Measurements from ENCODE around the gene SYNE3.

SYNE3 gene

GRCh38 chr14:95478309-95478708, 38.1 kb downstream of the SYNE3 start:
- DNase-seq (ENCODE audit: extremely low spot score, insufficient read length, low read depth), result no peak
- FAIRE-seq, result no peak

DNA sequence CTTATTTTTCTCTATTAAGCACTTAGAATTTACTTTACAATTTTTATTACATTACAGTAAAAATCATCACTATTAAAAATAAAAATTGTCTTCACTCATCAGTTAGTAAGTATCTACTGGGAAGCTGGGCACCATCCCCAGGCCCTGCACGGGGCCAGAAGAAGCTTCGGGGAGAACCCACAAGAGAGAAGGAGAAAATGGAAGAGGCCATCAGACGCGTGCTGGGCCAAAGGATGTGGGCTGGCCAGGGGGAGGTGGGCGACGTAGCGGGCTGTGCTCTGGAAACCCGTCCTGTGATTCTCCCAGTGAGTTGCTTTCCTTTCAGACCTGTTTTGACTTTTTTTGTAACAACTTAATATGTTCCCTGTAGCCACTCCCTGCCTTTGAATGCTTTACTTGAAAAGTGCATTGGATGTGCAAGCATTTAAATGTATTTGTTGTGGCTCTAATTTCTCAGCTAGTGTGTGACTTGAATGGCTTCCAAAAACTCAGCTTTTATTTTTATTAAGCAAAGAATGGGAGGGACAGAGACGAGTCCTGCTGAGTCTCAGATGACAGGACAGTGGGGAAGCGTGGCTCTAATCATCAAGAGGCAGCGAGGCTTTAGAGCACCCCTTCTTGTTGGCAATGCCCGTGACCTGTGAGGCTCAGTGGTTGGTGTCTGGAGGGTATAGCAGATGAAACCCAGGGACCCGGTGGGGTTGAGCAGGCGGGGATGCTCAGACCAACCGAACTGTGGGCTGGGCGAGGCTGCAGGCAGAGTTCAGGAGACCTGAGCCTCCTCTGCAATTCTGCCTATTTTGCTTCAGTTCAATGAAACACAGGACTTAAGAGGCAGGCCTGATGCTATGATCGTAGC, 38.8 kb downstream of the SYNE3 start:
- FAIRE-seq (no peak), DNase-seq (ENCODE audit: extremely low spot score, insufficient read length, low read depth) (no peak)

DNA sequence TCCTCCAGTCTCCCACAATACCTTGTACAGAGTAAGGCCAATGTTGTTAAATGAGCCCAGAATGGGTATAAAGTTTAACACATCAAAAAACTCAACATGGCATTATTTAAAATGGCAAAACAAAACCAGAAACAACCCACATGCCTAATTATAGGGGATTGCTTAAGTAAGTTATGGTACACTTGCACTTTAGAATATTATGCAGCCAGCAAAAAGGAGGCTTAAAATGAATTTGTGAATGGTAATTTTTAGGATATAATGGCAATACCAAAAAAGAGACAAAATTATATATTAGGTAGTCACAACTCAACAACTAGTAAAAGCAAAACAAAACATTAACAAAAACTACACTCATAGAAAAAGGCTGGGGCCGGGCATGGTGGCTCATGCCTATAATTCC, 39.7 kb downstream of the SYNE3 start:
- DNase-seq (ENCODE audit: extremely low spot score, insufficient read length, low read depth) (no peak), FAIRE-seq (no peak)

DNA sequence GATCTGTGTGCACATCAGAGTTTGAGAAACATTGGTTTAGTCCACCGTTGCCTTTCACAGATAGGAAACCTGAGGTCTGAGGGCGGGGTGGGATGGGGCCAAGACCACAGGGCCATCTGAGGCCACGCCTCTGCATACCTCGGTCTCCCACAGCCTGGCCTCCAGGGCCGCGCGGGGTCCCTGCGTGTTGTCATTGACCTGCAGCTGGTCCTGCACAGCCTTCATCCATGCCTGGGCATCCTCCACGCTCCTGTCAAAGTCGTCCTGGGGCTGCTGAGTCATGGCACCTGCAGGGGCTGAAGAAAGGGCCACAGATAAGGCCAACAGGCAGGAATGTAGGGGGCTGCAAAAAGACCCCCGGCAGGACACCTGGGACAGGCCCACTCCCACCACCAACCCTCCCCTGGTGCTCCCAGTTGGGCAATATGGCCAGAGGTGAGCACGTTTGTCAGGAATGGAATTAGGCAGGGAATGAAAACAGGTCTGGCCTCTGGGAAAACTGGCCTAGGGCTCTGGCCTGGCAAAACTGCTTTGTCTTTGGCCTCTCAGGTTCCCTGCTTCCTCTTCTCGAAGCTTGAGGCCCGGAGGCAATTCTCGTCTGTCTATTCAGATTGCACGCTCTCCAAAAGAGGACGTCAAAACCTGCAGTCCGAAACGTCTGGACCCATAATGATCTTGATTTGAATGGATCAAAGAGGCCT, 40.8 kb downstream of the SYNE3 start:
- FAIRE-seq, result no peak
- no peak for DNase-seq (ENCODE audit: extremely low spot score, insufficient read length, low read depth)

DNA sequence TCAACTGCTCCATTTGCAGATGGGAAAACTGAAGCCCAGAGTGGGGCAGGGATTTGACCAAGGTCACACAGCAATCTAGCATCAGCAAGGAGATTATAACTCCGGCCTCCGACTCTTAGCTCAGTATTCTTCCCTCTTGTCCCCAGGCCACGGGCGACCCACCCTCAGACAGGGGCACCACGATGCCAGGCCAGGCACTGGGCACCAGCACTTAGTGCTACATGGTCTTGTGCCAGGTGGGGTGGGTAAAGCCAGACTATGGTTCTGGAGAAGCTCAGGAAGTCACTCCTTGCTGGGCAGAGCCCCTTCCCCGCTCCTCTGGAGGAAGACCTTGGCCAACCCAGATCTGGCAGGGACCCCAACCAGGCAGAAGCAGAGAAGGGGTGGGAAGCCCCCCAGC, 41.5 kb downstream of the SYNE3 start:
- FAIRE-seq (no peak), DNase-seq (ENCODE audit: extremely low spot score, insufficient read length, low read depth) (no peak)

DNA sequence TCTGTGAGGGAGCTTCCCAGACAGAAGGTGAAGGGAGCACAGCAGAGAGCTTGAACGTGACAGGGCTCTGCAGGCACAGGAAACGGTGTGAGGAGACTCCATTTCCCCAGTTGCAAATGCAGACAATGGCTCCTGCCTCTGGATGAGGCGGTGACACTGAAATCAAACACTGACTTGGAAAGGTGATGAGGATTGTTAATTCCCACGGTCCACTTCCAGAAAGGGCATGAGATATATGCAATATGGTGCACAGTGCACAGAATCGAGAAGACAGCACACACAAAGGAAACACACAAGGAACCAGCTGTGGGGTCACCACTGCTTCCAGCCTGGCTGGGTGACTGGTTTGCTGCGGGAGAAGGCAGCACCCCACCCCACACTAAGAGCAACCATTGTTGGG, 42.0 kb downstream of the SYNE3 start:
- FAIRE-seq (no peak), DNase-seq (ENCODE audit: extremely low spot score, insufficient read length, low read depth) (no peak)

DNA sequence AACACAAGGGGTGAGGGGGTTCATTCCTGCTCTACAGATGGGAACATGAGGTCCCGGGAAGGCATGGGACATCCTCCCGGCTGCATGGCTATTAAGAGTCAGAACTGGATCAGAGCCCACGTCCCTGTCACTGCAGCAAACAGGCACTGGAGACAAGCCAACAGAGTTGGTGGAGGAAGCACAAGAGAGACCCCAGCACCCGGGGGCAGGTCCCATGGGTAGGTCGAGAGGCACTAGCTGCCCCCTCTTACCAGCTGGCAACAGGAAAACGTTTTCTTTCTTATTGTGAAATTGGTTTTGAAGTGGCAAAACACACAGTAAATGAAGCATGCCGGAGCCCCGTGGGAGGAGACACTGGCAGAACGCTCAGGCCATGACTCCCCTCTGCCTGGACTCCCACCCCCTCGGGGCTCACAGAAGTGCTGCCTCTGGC, 43.6 kb downstream of the SYNE3 start:
- FAIRE-seq, result no peak
- DNase-seq (ENCODE audit: extremely low spot score, insufficient read length, low read depth), result no peak

GRCh38 chr14:95471476-95471875, 45.0 kb downstream of the SYNE3 start:
- FAIRE-seq, result no peak
- no peak for DNase-seq (ENCODE audit: extremely low spot score, insufficient read length, low read depth)

GRCh38 chr14:95471016-95471415, 45.4 kb downstream of the SYNE3 start:
- DNase-seq (ENCODE audit: extremely low spot score, insufficient read length, low read depth) (no peak), FAIRE-seq (no peak)

- FAIRE-seq, result no peak
- DNase-seq (ENCODE audit: extremely low spot score, insufficient read length, low read depth), result no peak
Observed at GRCh38 chr14:95469134-95469481, 47.3 kb downstream of the SYNE3 start.

GRCh38 chr14:95468448-95469133, 47.9 kb downstream of the SYNE3 start:
- FAIRE-seq (no peak), DNase-seq (ENCODE audit: extremely low spot score, insufficient read length, low read depth) (no peak)

GRCh38 chr14:95467657-95468056, 48.8 kb downstream of the SYNE3 start:
- no peak for DNase-seq (ENCODE audit: extremely low spot score, insufficient read length, low read depth)
- FAIRE-seq, result no peak

DNA sequence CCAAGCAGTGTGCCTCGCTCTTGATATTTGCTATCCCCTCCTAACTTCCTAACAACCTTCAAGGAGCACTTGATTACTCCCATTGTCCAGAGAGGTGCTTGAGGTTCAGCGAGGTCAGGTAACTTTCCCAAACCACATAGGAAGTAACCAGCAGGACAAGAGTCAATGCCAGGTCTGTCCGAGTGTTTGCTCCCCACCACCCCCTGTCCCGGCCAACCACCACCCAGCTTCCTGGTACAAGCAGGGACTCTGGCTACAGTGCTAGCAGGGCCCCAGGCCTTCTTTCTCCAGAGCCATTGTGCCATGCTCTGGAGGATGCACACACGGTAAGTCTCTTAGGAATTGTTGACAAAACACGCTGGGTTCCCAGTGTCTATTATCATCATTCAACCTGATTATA, 49.2 kb downstream of the SYNE3 start:
- no peak for DNase-seq (ENCODE audit: extremely low spot score, insufficient read length, low read depth)
- no peak for FAIRE-seq

Data from GM18507 (cell line).